Keratinocyte (primary cell): Measurements from ENCODE around the gene KCTD8. TPM values are rescaled to one million over a fixed set of nuclear protein-coding genes. Genes with fewer than 3 reads are reported as not detected.
"Not testable (repeated sequence)": the region's sequence is repeated elsewhere in the genome, so short reads cannot be mapped to it uniquely, and the experiment has no call there.

ENCODE experiments used
- DNase-seq: peaks from one replicate; pipeline ENCODE4 v3.0.0-alpha.2; 2011; ENCODE audit warnings: low read depth, missing footprints, low spot score
- FAIRE-seq: peaks from 2 replicates; lab custom pipeline; 2011; peaks lifted over from hg19 to GRCh38; lab: Jason Lieb, UNC
- H2AFZ ChIP-seq: 2 replicates; pipeline ENCODE4 v1.6.0; 2012; ENCODE audit warnings: low read length, control low read depth, inconsistent platforms; ENCODE audit not compliant: control insufficient read depth
- H3K27ac ChIP-seq: 2 replicates; pipeline ENCODE4 v1.5.1; 2011; ENCODE audit warnings: low read length; ENCODE audit not compliant: control insufficient read depth, insufficient read depth
- H3K27me3 ChIP-seq: 3 replicates; pipeline ENCODE4 v1.6.0; 2011; ENCODE audit warnings: low read length; ENCODE audit not compliant: control insufficient read depth, insufficient read depth; ENCODE audit errors: extremely low read depth
- H3K36me3 ChIP-seq, 2 experiments: 2 replicates in 1 of 2; 3 replicates in 1 of 2; pipeline ENCODE4 v1.5.1; 2011; ENCODE audit warnings: low read length in 2 of 2, mild to moderate bottlenecking in 1 of 2; ENCODE audit not compliant: control insufficient read depth in 2 of 2, insufficient read depth in 2 of 2; ENCODE audit errors: extremely low read depth in 1 of 2
- H3K4me1 ChIP-seq: 3 replicates; pipeline ENCODE4 v1.5.1; 2011; ENCODE audit warnings: low read length; ENCODE audit not compliant: control insufficient read depth, insufficient read depth; ENCODE audit errors: extremely low read depth
- H3K4me2 ChIP-seq: 3 replicates; pipeline ENCODE4 v1.6.0; 2011; ENCODE audit warnings: low read depth, low read length; ENCODE audit not compliant: control insufficient read depth, insufficient read depth; ENCODE audit errors: extremely low read depth
- H3K4me3 ChIP-seq, 3 experiments: fragments of 200-600 bp in 1 of 3; sonication (generic) in 1 of 3; 2 replicates in 2 of 3; 3 replicates in 1 of 3; pipeline ENCODE4 v1.5.1; 2011 to 2016; ENCODE audit warnings: low read length in 3 of 3, mild to moderate bottlenecking in 3 of 3, control low read depth in 2 of 3, inconsistent platforms in 1 of 3, low read depth in 1 of 3, mixed read lengths in 1 of 3, mixed run types in 1 of 3, moderate library complexity in 1 of 3; ENCODE audit not compliant: control insufficient read depth in 2 of 3, insufficient read depth in 2 of 3; ENCODE audit errors: extremely low read depth in 1 of 3
- H3K79me2 ChIP-seq: 2 replicates; pipeline ENCODE4 v1.6.0; 2012; ENCODE audit warnings: low read length; ENCODE audit not compliant: control insufficient read depth, insufficient read depth
- H3K9ac ChIP-seq: 3 replicates; pipeline ENCODE4 v1.6.0; 2011; ENCODE audit warnings: low read length; ENCODE audit not compliant: control insufficient read depth, insufficient read depth; ENCODE audit errors: extremely low read depth
- H3K9me1 ChIP-seq: 3 replicates; pipeline ENCODE4 v1.6.0; 2011; ENCODE audit warnings: low read length; ENCODE audit not compliant: control insufficient read depth, insufficient read depth; ENCODE audit errors: extremely low read depth
- H3K9me3 ChIP-seq: 2 replicates; pipeline ENCODE4 v1.5.1; 2012; ENCODE audit warnings: low read depth, low read length; ENCODE audit not compliant: control insufficient read depth
- H4K20me1 ChIP-seq: 3 replicates; pipeline ENCODE4 v1.6.0; 2011; ENCODE audit warnings: low read length; ENCODE audit not compliant: control insufficient read depth, insufficient read depth; ENCODE audit errors: extremely low read depth
- EZH2 ChIP-seq: IDR thresholded peaks from one replicate; pipeline ENCODE4 v1.6.1; 2012; ENCODE audit warnings: inconsistent platforms, mild to moderate bottlenecking, low read length, moderate library complexity
- dilution Hi-C: fragments of 300-500 bp; cut with MboI; formaldehyde crosslinking; loops from one replicate; pipeline ENCODE4 v1.7.0; 2020; ENCODE audit warnings: low sequenced_read_pairs; ENCODE audit not compliant: extremely low pct_ligation_motif_present
- polyA plus RNA-seq, 5 experiments: library from polyadenylated mRNA; depleted of rRNA in 3 of 5; stranded (reverse) in 3 of 5; stranded (forward) in 1 of 5; unstranded in 1 of 5; fragments of >200 nt; gene quantifications; 1 replicate in 1 of 5; 2 replicates in 3 of 5; 3 replicates in 1 of 5; pipeline versions ENCODE4 v1.2.1 to v1.2.3, GENCODE V29; 2011 to 2012; ENCODE audit warnings: missing spikeins in 2 of 5, low read depth in 1 of 5, low replicate concordance in 1 of 5
- TF ChIP-seq, protein P1 (sequence below), 3 experiments: IDR thresholded peaks in 1 of 3; conservative IDR thresholded peaks in 1 of 3; optimal IDR thresholded peaks in 1 of 3; 2 replicates in 2 of 3; 3 replicates in 1 of 3; pipeline versions ENCODE3 to v1.5.1; 2011; ENCODE audit warnings: low read length in 3 of 3, mild to moderate bottlenecking in 3 of 3, moderate library complexity in 2 of 3, control low read depth in 1 of 3, inconsistent platforms in 1 of 3; ENCODE audit not compliant: insufficient read depth in 2 of 3; ENCODE audit errors: extremely low read depth in 1 of 3

Gene KCTD8
- polyA plus RNA-seq, 1 donor (not counting 4 experiments of a cell fraction or from before 2014, with no cell fraction given) = 0.97 TPM

DNA sequence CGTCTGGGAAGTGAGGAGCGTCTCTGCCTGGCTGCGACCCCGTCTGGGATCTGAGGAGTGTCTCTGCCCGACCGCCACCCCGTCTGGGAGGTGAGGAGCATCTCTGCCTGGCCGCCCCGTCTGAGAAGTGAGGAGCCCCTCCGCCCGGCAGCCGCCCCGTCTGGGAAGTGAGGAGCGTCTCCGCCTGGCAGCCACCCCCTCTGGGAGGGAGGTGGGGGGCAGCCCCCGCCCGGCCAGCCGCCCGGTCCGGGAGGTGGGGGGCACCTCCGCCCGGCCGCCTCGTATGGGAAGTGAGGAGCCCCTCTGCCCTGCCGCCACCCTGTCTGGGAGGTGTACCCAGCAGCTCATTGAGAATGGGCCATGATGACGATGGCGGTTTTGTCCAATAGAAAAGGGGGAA is 280.8 kb downstream of the KCTD8 start:
- H4K20me1 ChIP-seq, H3K4me3 ChIP-seq, dilution Hi-C loops, H3K9me1 ChIP-seq, H2AFZ ChIP-seq, H3K27me3 ChIP-seq, H3K9me3 ChIP-seq, FAIRE-seq, H3K9ac ChIP-seq, DNase-seq, H3K4me2 ChIP-seq, H3K79me2 ChIP-seq, H3K4me1 ChIP-seq, H3K36me3 ChIP-seq, H3K27ac ChIP-seq: not testable (repeated sequence)

DNA sequence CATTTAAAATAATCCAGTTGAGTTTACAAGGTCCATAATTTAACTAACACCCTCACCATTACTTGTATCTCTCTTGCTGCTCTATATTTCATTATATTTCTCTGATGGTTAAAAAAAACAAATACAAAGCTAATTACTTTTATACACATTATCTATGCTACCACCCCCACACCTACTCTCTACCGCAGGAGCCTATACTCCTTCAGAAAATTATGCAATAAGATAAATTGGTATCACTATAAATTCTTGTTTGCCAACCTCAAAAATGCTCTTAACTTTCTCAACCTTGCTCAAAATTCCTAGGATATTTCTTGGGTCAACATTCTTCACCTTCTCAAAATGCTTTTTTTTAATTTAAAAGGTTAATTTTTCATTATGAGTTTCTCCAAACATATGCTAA is 282.7 kb downstream of the KCTD8 start:
- no peak overlapping the region for H3K4me2 ChIP-seq
- dilution Hi-C loops = no loop called here
- no peak overlapping the region for H3K4me3 ChIP-seq
- H3K27ac ChIP-seq = no peak overlapping the region
- FAIRE-seq (no peak), DNase-seq (no peak)
- H4K20me1 ChIP-seq = no peaks in the 10 kb centered on the region
- no peaks in the 10 kb centered on the region for H3K27me3 ChIP-seq
- H3K9me3 ChIP-seq = no peaks in the 10 kb centered on the region
- no peaks in the 10 kb centered on the region for H3K9me1 ChIP-seq
- H3K36me3 ChIP-seq = no peaks in the 10 kb centered on the region
- TF ChIP-seq, protein P1, sequence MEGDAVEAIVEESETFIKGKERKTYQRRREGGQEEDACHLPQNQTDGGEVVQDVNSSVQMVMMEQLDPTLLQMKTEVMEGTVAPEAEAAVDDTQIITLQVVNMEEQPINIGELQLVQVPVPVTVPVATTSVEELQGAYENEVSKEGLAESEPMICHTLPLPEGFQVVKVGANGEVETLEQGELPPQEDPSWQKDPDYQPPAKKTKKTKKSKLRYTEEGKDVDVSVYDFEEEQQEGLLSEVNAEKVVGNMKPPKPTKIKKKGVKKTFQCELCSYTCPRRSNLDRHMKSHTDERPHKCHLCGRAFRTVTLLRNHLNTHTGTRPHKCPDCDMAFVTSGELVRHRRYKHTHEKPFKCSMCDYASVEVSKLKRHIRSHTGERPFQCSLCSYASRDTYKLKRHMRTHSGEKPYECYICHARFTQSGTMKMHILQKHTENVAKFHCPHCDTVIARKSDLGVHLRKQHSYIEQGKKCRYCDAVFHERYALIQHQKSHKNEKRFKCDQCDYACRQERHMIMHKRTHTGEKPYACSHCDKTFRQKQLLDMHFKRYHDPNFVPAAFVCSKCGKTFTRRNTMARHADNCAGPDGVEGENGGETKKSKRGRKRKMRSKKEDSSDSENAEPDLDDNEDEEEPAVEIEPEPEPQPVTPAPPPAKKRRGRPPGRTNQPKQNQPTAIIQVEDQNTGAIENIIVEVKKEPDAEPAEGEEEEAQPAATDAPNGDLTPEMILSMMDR (optimal IDR thresholded peaks at IDR 0.05 in 1 of 3, IDR thresholded peaks at IDR 0.05 in 1 of 3, conservative IDR thresholded peaks at IDR 0.05 in 1 of 3; ENCODE audit: extremely low read depth in 1 of 3, insufficient read depth in 2 of 3, low read length in 3 of 3) = no peak
- no peak for TF ChIP-seq EZH2
- no peak overlapping the region for H3K9ac ChIP-seq
- H3K79me2 ChIP-seq = no peaks in the 10 kb centered on the region
- H2AFZ ChIP-seq = no peak overlapping the region
- peaks cover 17% of the 10 kb centered on the region for H3K4me1 ChIP-seq

DNA sequence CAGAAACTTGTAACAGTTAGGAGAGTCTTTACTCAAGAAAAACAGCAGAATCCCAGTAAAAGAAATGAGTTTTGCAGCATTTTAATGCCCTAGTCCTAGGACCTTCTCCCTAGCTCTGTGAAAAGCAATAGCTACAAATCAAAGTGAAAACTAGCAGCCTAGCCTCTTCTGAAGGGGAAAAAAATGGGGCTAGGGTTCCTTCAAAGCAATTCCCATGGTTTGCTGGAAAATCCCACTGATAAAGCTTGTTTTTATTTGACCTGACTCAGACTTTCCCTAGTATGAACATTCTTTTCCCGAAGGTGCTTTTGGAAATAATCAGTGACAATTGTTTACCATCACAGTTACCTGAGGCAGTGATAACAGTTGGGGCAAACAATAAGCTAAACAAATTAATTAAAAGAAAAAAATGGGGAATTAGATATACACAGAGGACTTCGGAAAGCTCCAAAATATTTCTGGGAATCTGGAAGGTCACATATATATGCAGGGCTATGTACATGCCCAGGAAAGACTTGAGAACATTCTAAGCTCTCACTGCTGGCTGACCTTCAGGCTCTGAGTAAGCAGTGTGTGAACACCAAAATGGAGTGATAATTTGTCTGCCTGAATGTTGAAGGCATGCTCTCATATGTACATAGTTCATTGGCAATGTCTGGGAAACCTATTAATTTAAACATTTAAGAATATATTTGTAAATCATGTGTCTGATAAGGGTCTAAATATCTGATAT is 285.9 kb downstream of the KCTD8 start:
- H2AFZ ChIP-seq = peak overlapping the region; percentile 17
- dilution Hi-C loops = no loop called here
- no peak for FAIRE-seq

More for the DNA sequence above, 285.9 kb downstream of the KCTD8 start:
- Histone ChIP-seq H3K9me1 (no peaks in the 10 kb centered on the region), H3K36me3 (no peaks in the 10 kb centered on the region), H3K9ac (no peak overlapping the region), H3K9me3 (no peaks in the 10 kb centered on the region), H3K4me2 (no peak overlapping the region), H3K27me3 (no peaks in the 10 kb centered on the region), H3K27ac (no peak overlapping the region), H3K4me3 (no peak overlapping the region), H4K20me1 (no peaks in the 10 kb centered on the region), H3K79me2 (no peaks in the 10 kb centered on the region), H3K4me1 (peaks cover 24% of the 10 kb centered on the region)
- TF ChIP-seq, protein P1 (optimal IDR thresholded peaks at IDR 0.05 in 1 of 3, IDR thresholded peaks at IDR 0.05 in 1 of 3, conservative IDR thresholded peaks at IDR 0.05 in 1 of 3; ENCODE audit: extremely low read depth in 1 of 3, insufficient read depth in 2 of 3, low read length in 3 of 3) = no peak
- no peak for TF ChIP-seq EZH2
- DNase-seq = no peak
